Gastroesophageal sphincter (tissue), 3 donors: Measurements from ENCODE around the gene LIPG.

Experiments used
- CTCF ChIP-seq, 4 experiments: fragments of 200-600 bp in 2 of 4; fragments of 450-650 bp in 2 of 4; sonication (generic) in 1 of 4; IDR thresholded peaks; one replicate each; pipeline ENCODE4 v1.5.1; 2017 to 2019; ENCODE audit warnings: antibody characterized with exemption in 4 of 4, mild to moderate bottlenecking in 2 of 4, moderate library complexity in 2 of 4
- POLR2A ChIP-seq, 2 donors: fragments of 450-650 bp; IDR thresholded peaks; one replicate each; pipeline ENCODE4 v1.6.1; 2017; ENCODE audit warnings: antibody characterized with exemption in 2 of 2, mild to moderate bottlenecking in 2 of 2, moderate library complexity in 1 of 2

GRCh38 chr18:49527631-49528327 lies 34.1 kb upstream of the LIPG start:
- no peak for TF ChIP-seq CTCF (IDR thresholded peaks at IDR 0.05)
- TF ChIP-seq POLR2A (IDR thresholded peaks at IDR 0.05) = no peak
